DMS53 treated with DMSO at 0.1 percent for 48 hours (cell line): ENCODE data around the gene ZFR.
A peak's percentile ranks its signal among the peaks of the same experiment; 100 is the strongest.

ENCODE experiments used
- DNase-seq: peaks from one replicate; lab custom pipeline; 2025; ENCODE audit not compliant: unreplicated experiment; lab: John Stamatoyannopoulos, UW

Gene ZFR

GRCh38 chr5:32444431-32445286, at the start of gene ZFR:
Gene ZFR, minus strand, starts transcription at chr5:32444740. Its CDS starts 82 bp downstream, at chr5:32444658.
- peak; percentile 43 for DNase-seq

- DNase-seq = no peak
Observed at GRCh38 chr5:32490972-32491557, 46.5 kb upstream of the ZFR start.

- DNase-seq = peak; percentile 92
Observed at GRCh38 chr5:32489791-32490562, 45.4 kb upstream of the ZFR start.

GRCh38 chr5:32487424-32487823, 42.9 kb upstream of the ZFR start:
- no peak for DNase-seq

- no peak for DNase-seq
Observed at GRCh38 chr5:32487008-32487407, 42.5 kb upstream of the ZFR start.

GRCh38 chr5:32482193-32482592, 37.7 kb upstream of the ZFR start:
- no peak for DNase-seq

- no peak for DNase-seq
Observed at GRCh38 chr5:32479096-32479495, 34.6 kb upstream of the ZFR start.

- no peak for DNase-seq
Observed at GRCh38 chr5:32476891-32477290, 32.4 kb upstream of the ZFR start.

GRCh38 chr5:32475334-32476097, 31.0 kb upstream of the ZFR start:
- no peak for DNase-seq

GRCh38 chr5:32474209-32474854, 29.8 kb upstream of the ZFR start:
- no peak for DNase-seq

- DNase-seq = no peak
Observed at GRCh38 chr5:32473072-32473471, 28.5 kb upstream of the ZFR start.

GRCh38 chr5:32471784-32472183, 27.2 kb upstream of the ZFR start:
- DNase-seq = no peak

- no peak for DNase-seq
Observed at GRCh38 chr5:32465076-32465475, 20.5 kb upstream of the ZFR start.

- no peak for DNase-seq
Observed at GRCh38 chr5:32462618-32463017, 18.1 kb upstream of the ZFR start.

- no peak for DNase-seq
Observed at GRCh38 chr5:32461441-32462120, 17.0 kb upstream of the ZFR start.

GRCh38 chr5:32460702-32461101, 16.2 kb upstream of the ZFR start:
- no peak for DNase-seq

GRCh38 chr5:32458880-32459495, 14.4 kb upstream of the ZFR start:
- no peak for DNase-seq

- no peak for DNase-seq
Observed at GRCh38 chr5:32455311-32455710, 10.8 kb upstream of the ZFR start.

- DNase-seq = no peak
Observed at GRCh38 chr5:32454821-32455220, 10.3 kb upstream of the ZFR start.

GRCh38 chr5:32453916-32454315, 9.4 kb upstream of the ZFR start:
- no peak for DNase-seq
